ENCODE measurements around the gene TRABD.

GRCh38 chr22:50218153-50218995, 32.7 kb downstream of the TRABD start:
- TF ChIP-seq CTCF (conservative IDR thresholded peaks at IDR 0.05) = no peak
- TF ChIP-seq ZFX (IDR thresholded peaks at IDR 0.05) = no peak

Data from C4-2B (cell line).